HG02870 (cell line): ENCODE results near the gene CNR1.

Source experiments
- ATAC-seq: cut with Tn5 transposase; IDR thresholded peaks from one replicate; pipeline ENCODE4 v1.9.1; 2021; ENCODE audit warnings: mild to moderate bottlenecking, moderate library complexity; ENCODE audit not compliant: unreplicated experiment

The CNR1 gene

GRCh38 chr6:88144637-88145297 lies 21.4 kb downstream of the CNR1 start:
- ATAC-seq, result no peak

- ATAC-seq, result no peak
Measured at GRCh38 chr6:88143421-88144157, 22.6 kb downstream of the CNR1 start.

- no peak for ATAC-seq
Measured at GRCh38 chr6:88142297-88142668, 23.9 kb downstream of the CNR1 start.

- peak; percentile 95 for ATAC-seq
Measured at GRCh38 chr6:88141561-88142296, 24.4 kb downstream of the CNR1 start.

GRCh38 chr6:88137915-88138314 lies 28.2 kb downstream of the CNR1 start:
- ATAC-seq, result no peak

- peak; percentile 82 for ATAC-seq
Measured at GRCh38 chr6:88135578-88136114, 30.5 kb downstream of the CNR1 start.

GRCh38 chr6:88134575-88134974 lies 31.6 kb downstream of the CNR1 start:
- no peak for ATAC-seq

- ATAC-seq, result no peak
Measured at GRCh38 chr6:88133718-88134117, 32.4 kb downstream of the CNR1 start.

- ATAC-seq, result no peak
Measured at GRCh38 chr6:88124925-88125557, 41.1 kb downstream of the CNR1 start.

GRCh38 chr6:88120635-88121034 lies 45.5 kb downstream of the CNR1 start:
- no peak for ATAC-seq

GRCh38 chr6:88119769-88120168 lies 46.4 kb downstream of the CNR1 start:
- no peak for ATAC-seq

GRCh38 chr6:88116276-88116675 lies 49.9 kb downstream of the CNR1 start:
- ATAC-seq, result no peak

GRCh38 chr6:88115307-88115706 lies 50.8 kb downstream of the CNR1 start:
- no peak for ATAC-seq

- no peak for ATAC-seq
Measured at GRCh38 chr6:88114838-88115237, 51.3 kb downstream of the CNR1 start.

- no peak for ATAC-seq
Measured at GRCh38 chr6:88111991-88112390, 54.2 kb downstream of the CNR1 start.

- no peak for ATAC-seq
Measured at GRCh38 chr6:88107241-88107640, 58.9 kb downstream of the CNR1 start.

GRCh38 chr6:88105741-88106340 lies 60.3 kb downstream of the CNR1 start:
- no peak for ATAC-seq
